H9 (cell line): ENCODE results near the gene MEG3. TPM values are rescaled to one million over a fixed set of nuclear protein-coding genes. Genes with fewer than 3 reads are reported as not detected.

Source experiments
- DNase-seq: peaks from one replicate; pipeline ENCODE4 v3.0.0-alpha.2; 2017
- H2AFZ ChIP-seq: one replicate; pipeline ENCODE4 v1.6.1; 2013; ENCODE audit warnings: mild to moderate bottlenecking, low read length, control low read depth, moderate library complexity
- H2AK5ac ChIP-seq: 2 replicates; pipeline ENCODE4 v1.6.1; 2013; ENCODE audit warnings: low read length, control low read depth, mixed read lengths; ENCODE audit not compliant: insufficient read length
- H2BK120ac ChIP-seq: one replicate; pipeline ENCODE4 v1.6.1; 2013; ENCODE audit warnings: low read depth, mild to moderate bottlenecking, low read length, control low read depth, inconsistent platforms; ENCODE audit not compliant: poor library complexity, severe bottlenecking
- H2BK12ac ChIP-seq: 2 replicates; pipeline ENCODE4 v1.6.1; 2013; ENCODE audit warnings: low read length, control low read depth, mixed read lengths, low read depth; ENCODE audit not compliant: insufficient read length
- H2BK15ac ChIP-seq: 2 replicates; pipeline ENCODE4 v1.6.1; 2013; ENCODE audit warnings: low read depth, low read length, control low read depth
- H2BK20ac ChIP-seq: one replicate; pipeline ENCODE4 v1.6.1; 2013; ENCODE audit warnings: low read depth, mild to moderate bottlenecking, low read length, control low read depth, inconsistent platforms; ENCODE audit not compliant: poor library complexity, severe bottlenecking
- H2BK5ac ChIP-seq: 2 replicates; pipeline ENCODE4 v1.6.1; 2013; ENCODE audit warnings: low read length, control low read depth, mixed read lengths; ENCODE audit not compliant: insufficient read length
- H3K14ac ChIP-seq: 2 replicates; pipeline ENCODE4 v1.6.1; 2013; ENCODE audit warnings: low read length, control low read depth; ENCODE audit not compliant: insufficient read depth
- H3K18ac ChIP-seq: 2 replicates; pipeline ENCODE4 v1.6.1; 2013; ENCODE audit warnings: low read depth, mild to moderate bottlenecking, mixed read lengths, low read length, control low read depth; ENCODE audit not compliant: insufficient read length
- H3K23ac ChIP-seq: 2 replicates; pipeline ENCODE4 v1.6.1; 2013; ENCODE audit warnings: low read length, control low read depth, mixed read lengths, low read depth; ENCODE audit not compliant: insufficient read length
- H3K23me2 ChIP-seq: 2 replicates; pipeline ENCODE4 v1.6.1; 2013; ENCODE audit warnings: low read depth, mild to moderate bottlenecking, mixed read lengths, low read length, control low read depth; ENCODE audit not compliant: insufficient read length, poor library complexity, severe bottlenecking
- H3K27ac ChIP-seq: 2 replicates; pipeline ENCODE4 v1.5.1; 2013; ENCODE audit warnings: low read length, control low read depth, mixed read lengths, low read depth; ENCODE audit not compliant: insufficient read length
- H3K27me3 ChIP-seq: 2 replicates; pipeline ENCODE4 v1.6.1; 2013; ENCODE audit warnings: low read length, control low read depth, inconsistent platforms; ENCODE audit not compliant: insufficient read depth
- H3K4ac ChIP-seq: 2 replicates; pipeline ENCODE4 v1.6.1; 2013; ENCODE audit warnings: low read depth, mild to moderate bottlenecking, control low read depth, inconsistent platforms, low read length, moderate library complexity
- H3K4me1 ChIP-seq: 2 replicates; pipeline ENCODE4 v1.6.1; 2013; ENCODE audit warnings: low read length, control low read depth, inconsistent platforms; ENCODE audit not compliant: insufficient read depth
- H3K4me2 ChIP-seq: 2 replicates; pipeline ENCODE4 v1.6.1; 2013; ENCODE audit warnings: low read length, control low read depth, mixed read lengths; ENCODE audit not compliant: insufficient read length, insufficient read depth
- H3K56ac ChIP-seq: 2 replicates; pipeline ENCODE4 v1.6.1; 2013; ENCODE audit warnings: low read depth, mild to moderate bottlenecking, mixed read lengths, low read length, control low read depth; ENCODE audit not compliant: insufficient read length
- H3K79me1 ChIP-seq: 2 replicates; pipeline ENCODE4 v1.6.1; 2013; ENCODE audit warnings: low read depth, mild to moderate bottlenecking, moderate library complexity, low read length, control low read depth, inconsistent platforms; ENCODE audit not compliant: insufficient read depth, poor library complexity, severe bottlenecking
- H3K79me2 ChIP-seq: 2 replicates; pipeline ENCODE4 v1.6.1; 2013; ENCODE audit warnings: low read length, control low read depth, inconsistent platforms; ENCODE audit not compliant: insufficient read depth
- H3K9ac ChIP-seq: 2 replicates; pipeline ENCODE4 v1.6.1; 2013; ENCODE audit warnings: low read length, control low read depth, mixed read lengths; ENCODE audit not compliant: insufficient read length; ENCODE audit errors: extremely low read depth
- H3K9me3 ChIP-seq: one replicate; pipeline ENCODE4 v1.6.1; 2013; ENCODE audit warnings: low read depth, low read length, inconsistent platforms; ENCODE audit not compliant: control insufficient read depth
- H3T11ph ChIP-seq: one replicate; pipeline ENCODE4 v1.6.1; 2013; ENCODE audit warnings: mild to moderate bottlenecking, low read length, control low read depth, inconsistent platforms
- H4K20me1 ChIP-seq: one replicate; pipeline ENCODE4 v1.6.1; 2013; ENCODE audit not compliant: control insufficient read depth, insufficient read length, insufficient read depth
- H4K5ac ChIP-seq: 2 replicates; pipeline ENCODE4 v1.6.1; 2013; ENCODE audit warnings: low read depth, mild to moderate bottlenecking, mixed read lengths, low read length, control low read depth; ENCODE audit not compliant: insufficient read length
- H4K8ac ChIP-seq: replicated peaks from 2 replicates; pipeline ENCODE4 v1.6.1; 2013; ENCODE audit warnings: low read length, control low read depth, mixed read lengths, low read depth; ENCODE audit not compliant: insufficient read length
- H4K91ac ChIP-seq: 2 replicates; pipeline ENCODE4 v1.6.1; 2013; ENCODE audit warnings: low read depth, mild to moderate bottlenecking, moderate library complexity, mixed read lengths, low read length, control low read depth; ENCODE audit not compliant: insufficient read length
- H3K27ac Mint-ChIP-seq, 3 experiments: 2 replicates in 2 of 3; 3 replicates in 1 of 3; pipeline ENCODE4 v1.8.0; 2020 to 2021; ENCODE audit warnings: mixed read lengths in 3 of 3, mild to moderate bottlenecking in 1 of 3, moderate library complexity in 1 of 3
- H3K27me3 Mint-ChIP-seq: 2 replicates; pipeline ENCODE4 v1.8.0; 2021; ENCODE audit warnings: low read depth, mild to moderate bottlenecking, moderate library complexity, mixed read lengths
- H3K36me3 Mint-ChIP-seq, 3 experiments: 2 replicates in 2 of 3; 3 replicates in 1 of 3; pipeline ENCODE4 v1.8.0; 2020 to 2021; ENCODE audit warnings: low read depth in 3 of 3, mixed read lengths in 3 of 3; ENCODE audit not compliant: insufficient read depth in 1 of 3
- H3K4me1 Mint-ChIP-seq, 2 experiments: 2 replicates each; pipeline ENCODE4 v1.8.0; 2020; ENCODE audit warnings: mixed read lengths in 2 of 2
- H3K4me3 Mint-ChIP-seq, 2 experiments: 2 replicates in 1 of 2; 3 replicates in 1 of 2; pipeline ENCODE4 v1.8.0; 2020 to 2021; ENCODE audit warnings: mild to moderate bottlenecking in 2 of 2, mixed read lengths in 2 of 2, moderate library complexity in 1 of 2
- H3K9me3 Mint-ChIP-seq, 2 experiments: 2 replicates in 1 of 2; 3 replicates in 1 of 2; pipeline ENCODE4 v1.8.0; 2020; ENCODE audit warnings: mild to moderate bottlenecking in 2 of 2, mixed read lengths in 2 of 2, moderate library complexity in 1 of 2
- CTCF ChIP-seq: fragments of 200-600 bp; sonication (generic); conservative IDR thresholded peaks from 3 replicates; pipeline ENCODE4 v1.8.0; 2021; ENCODE audit warnings: antibody characterized with exemption, mild to moderate bottlenecking
- WGBS: extraction: QIAGEN DNeasy Blood & Tissue Kit; methylation state at CpG from one replicate; pipeline ENCODE4 v1.1.7; 2013; ENCODE audit warnings: missing lambda C conversion rate, low lambda C conversion rate, mixed read lengths; ENCODE audit not compliant: insufficient read length; ENCODE audit errors: extremely low coverage; 5-methylcytosine and 5-hydroxymethylcytosine counted together
- total RNA-seq: library from RNA; stranded (reverse); gene quantifications from 2 replicates; pipeline ENCODE4 v1.2.1, GENCODE V29; 2021

Gene MEG3
- total RNA-seq, 1 experiment from 2014 or later: 0.52 TPM

DNA sequence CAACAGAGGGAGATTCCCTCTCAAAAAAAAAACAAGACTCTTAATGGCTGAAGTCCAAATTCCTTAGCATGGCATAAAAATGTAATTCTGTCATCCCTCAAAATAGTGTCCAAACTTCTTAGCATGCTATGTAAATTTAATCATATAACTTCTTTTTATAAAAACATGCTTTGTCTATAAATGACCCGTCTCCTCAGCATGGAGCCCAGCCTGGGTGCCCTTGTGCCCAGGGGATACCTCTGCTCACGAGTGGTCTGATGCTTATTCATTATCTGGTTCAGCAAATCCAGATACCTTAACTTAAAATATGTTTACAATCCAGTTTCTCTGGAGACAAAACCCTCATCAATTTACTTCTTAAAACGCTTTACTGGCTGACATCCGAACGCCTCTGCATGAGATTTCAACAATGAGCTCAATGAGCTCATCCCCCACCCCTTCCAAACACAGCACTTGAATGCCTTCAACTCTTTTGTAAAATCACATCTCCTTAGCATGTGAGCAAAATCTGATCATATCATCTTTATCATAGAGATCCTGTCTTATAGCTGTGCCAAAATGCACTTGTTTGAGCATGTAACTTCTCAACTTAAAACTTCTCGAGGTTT is 61.9 kb downstream of the MEG3 start:
- H3K4me1 ChIP-seq: peaks cover 4% of the 10 kb centered on the region; the same call in 1 of the 2 replicates
- H3K79me1 ChIP-seq: no peaks in the 10 kb centered on the region
- no peak overlapping the region for H2BK12ac ChIP-seq
- WGBS: no CpG with 5 or more reads among the region's 6 CpGs
- H3K23me2 ChIP-seq: no peaks in the 10 kb centered on the region
- no peak overlapping the region for H4K91ac ChIP-seq
- no peak for TF ChIP-seq CTCF
- no peak overlapping the region for H3K27ac ChIP-seq
- H3K27me3 Mint-ChIP-seq: peaks cover 4% of the 10 kb centered on the region
- no peak overlapping the region for H2AFZ ChIP-seq
- no peak overlapping the region for H3K4me3 Mint-ChIP-seq
- no peaks in the 10 kb centered on the region for H4K20me1 ChIP-seq
- H2BK5ac ChIP-seq: no peak overlapping the region
- no peak overlapping the region for H3K4me2 ChIP-seq
- H4K5ac ChIP-seq: no peak overlapping the region
- no peak overlapping the region for H3K14ac ChIP-seq
- no peak overlapping the region for H3K27ac Mint-ChIP-seq
- no peak overlapping the region for H3K9ac ChIP-seq
- no peak overlapping the region for H2BK120ac ChIP-seq
- H3K18ac ChIP-seq: no peak overlapping the region
- no peak overlapping the region for H2BK20ac ChIP-seq
- H3K56ac ChIP-seq: no peak overlapping the region
- no peak overlapping the region for H3K4ac ChIP-seq
- H3K79me2 ChIP-seq: no peaks in the 10 kb centered on the region
- H3T11ph ChIP-seq: no peak overlapping the region
- no peak overlapping the region for H2AK5ac ChIP-seq
- no peaks in the 10 kb centered on the region for H3K27me3 ChIP-seq
- no peak for DNase-seq
- peaks cover 8 to 9% of the 10 kb centered on the region in 2 experiments; a peak in 4 of 5 replicates for H3K9me3 Mint-ChIP-seq
- no peak overlapping the region for H2BK15ac ChIP-seq
- no peak overlapping the region for H3K23ac ChIP-seq
- no peak overlapping the region for H4K8ac ChIP-seq
- H3K4me1 Mint-ChIP-seq: peaks cover 8 to 13% of the 10 kb centered on the region in 2 experiments
- peaks cover 2 to 6% (median 6%) of the 10 kb centered on the region in 3 experiments; a peak in 6 of 7 replicates for H3K36me3 Mint-ChIP-seq
- H3K9me3 ChIP-seq: no peaks in the 10 kb centered on the region
